DOHH2 (cell line): Measurements from ENCODE around the gene PGAP3.

ENCODE experiments used
- H3F3A ChIP-seq: fragments of 200-600 bp; sonication (generic), shearing (Covaris generic); 2 replicates; pipeline ENCODE4 v1.6.0; 2016; ENCODE audit warnings: antibody characterized with exemption, mild to moderate bottlenecking; ENCODE audit not compliant: control insufficient read depth, insufficient read depth
- H3K27ac ChIP-seq: fragments of 200-600 bp; sonication (generic); 2 replicates; pipeline ENCODE4 v1.5.1; 2014; ENCODE audit warnings: low read depth, mild to moderate bottlenecking, low read length, moderate library complexity
- H3K27me3 ChIP-seq: fragments of 200-600 bp; sonication (generic); 2 replicates; pipeline ENCODE4 v1.6.1; 2014; ENCODE audit warnings: mild to moderate bottlenecking, low read length, mixed read lengths; ENCODE audit not compliant: control insufficient read depth
- H3K36me3 ChIP-seq: fragments of 200-600 bp; sonication (generic); 2 replicates; pipeline ENCODE4 v1.6.1; 2014; ENCODE audit warnings: mild to moderate bottlenecking, low read length, moderate library complexity, mixed read lengths; ENCODE audit not compliant: control insufficient read depth
- H3K4me1 ChIP-seq: fragments of 200-600 bp; sonication (generic); 2 replicates; pipeline ENCODE4 v1.6.1; 2014; ENCODE audit warnings: mild to moderate bottlenecking, low read length, mixed read lengths; ENCODE audit not compliant: control insufficient read depth
- H3K4me2 ChIP-seq: fragments of 200-600 bp; sonication (generic); 2 replicates; pipeline ENCODE4 v1.6.0; 2014; ENCODE audit warnings: mild to moderate bottlenecking, low read length, moderate library complexity
- H3K4me3 ChIP-seq: fragments of 200-600 bp; sonication (generic); 2 replicates; pipeline ENCODE4 v1.5.1; 2014; ENCODE audit warnings: mild to moderate bottlenecking, low read length, mixed read lengths
- H3K79me2 ChIP-seq: fragments of 200-600 bp; sonication (generic); 2 replicates; pipeline ENCODE4 v1.6.1; 2014; ENCODE audit warnings: mild to moderate bottlenecking, low read length, mixed read lengths; ENCODE audit not compliant: control insufficient read depth
- H3K9me2 ChIP-seq: fragments of 200-600 bp; sonication (generic); replicated peaks from 2 replicates; pipeline ENCODE4 v1.6.1; 2014; ENCODE audit warnings: mild to moderate bottlenecking, low read length, mixed read lengths; ENCODE audit not compliant: control insufficient read depth
- H3K9me3 ChIP-seq: fragments of 200-600 bp; sonication (generic); 2 replicates; pipeline ENCODE4 v1.6.1; 2014; ENCODE audit warnings: antibody characterized with exemption, low read length, mixed read lengths; ENCODE audit not compliant: control insufficient read depth, insufficient read depth
- H4K20me1 ChIP-seq: fragments of 200-600 bp; sonication (generic); 2 replicates; pipeline ENCODE4 v1.6.0; 2014; ENCODE audit warnings: low read depth, mild to moderate bottlenecking, antibody characterized with exemption, low read length, moderate library complexity; ENCODE audit not compliant: control insufficient read depth, insufficient read depth
- EZH2phosphoT487 ChIP-seq: fragments of 200-600 bp; sonication (generic); IDR thresholded peaks from 2 replicates; pipeline ENCODE4 v1.6.1; 2017; ENCODE audit warnings: borderline replicate concordance, mild to moderate bottlenecking, antibody characterized with exemption, low read length, moderate library complexity, mixed read lengths
- TF ChIP-seq, protein P1 (sequence below): fragments of 200-600 bp; sonication (generic); IDR thresholded peaks from one replicate; pipeline ENCODE4 v1.5.1; 2014; ENCODE audit warnings: antibody characterized with exemption, mild to moderate bottlenecking, low read depth, low read length; ENCODE audit not compliant: poor library complexity, severe bottlenecking

Gene PGAP3

DNA sequence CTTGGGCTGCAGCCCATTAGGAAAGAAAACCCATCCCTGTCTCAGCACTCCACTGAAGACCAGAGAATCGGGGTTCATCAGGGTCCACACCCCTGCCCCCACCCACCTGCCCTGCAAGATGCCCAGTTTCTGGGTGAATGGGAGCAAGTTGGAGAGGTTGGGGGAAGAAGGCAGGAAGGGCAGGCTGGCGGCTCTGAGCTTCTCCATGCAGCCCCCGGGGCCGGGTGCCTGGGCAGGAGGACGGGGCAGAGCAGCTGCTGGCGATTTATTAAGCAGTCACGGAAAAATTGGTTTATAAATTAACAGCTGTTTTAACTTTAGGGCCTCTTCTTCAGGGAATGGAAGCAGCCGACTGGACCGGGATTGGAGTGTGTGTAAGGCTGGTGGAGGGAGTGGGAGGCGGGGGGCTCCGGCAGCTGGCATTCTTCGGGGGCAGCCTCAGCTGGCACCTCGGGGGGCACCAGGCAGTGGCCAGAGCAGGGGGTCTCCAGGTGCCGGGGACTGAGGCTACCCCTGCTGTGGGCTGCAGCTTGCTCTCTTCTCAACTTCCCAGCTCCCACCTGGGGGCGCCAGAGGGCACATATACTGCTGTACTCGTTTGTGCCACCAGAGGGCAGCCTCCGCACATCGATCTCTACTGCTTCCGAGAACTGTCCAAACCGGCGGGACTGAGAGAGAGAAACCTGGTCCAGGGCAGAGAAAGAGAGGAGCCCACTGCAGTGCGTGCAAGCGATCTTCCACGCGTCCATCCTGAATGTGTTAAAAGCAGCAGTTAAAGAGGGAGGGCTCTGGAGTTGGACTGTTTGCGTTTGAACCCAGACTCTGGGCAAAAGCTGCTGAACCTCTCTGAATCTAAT lies 66.1 kb downstream of the PGAP3 start:
- peak overlapping the region; percentile 78 for H3K4me2 ChIP-seq
- peaks cover 40% of the 10 kb centered on the region for H3K4me1 ChIP-seq
- no peaks in the 10 kb centered on the region for H3K79me2 ChIP-seq
- H3K27ac ChIP-seq, result no peak overlapping the region; the same call in 1 of the 2 replicates
- no peaks in the 10 kb centered on the region for H4K20me1 ChIP-seq
- H3K9me2 ChIP-seq, result no peaks in the 10 kb centered on the region
- H3K36me3 ChIP-seq, result no peaks in the 10 kb centered on the region
- H3F3A ChIP-seq, result peaks cover 11% of the 10 kb centered on the region
- H3K27me3 ChIP-seq, result peaks cover 18% of the 10 kb centered on the region
- H3K4me3 ChIP-seq, result peak overlapping the region; percentile 57
- no peak; the same call in 1 of the 2 replicates for TF ChIP-seq EZH2phosphoT487
- TF ChIP-seq, protein P1, sequence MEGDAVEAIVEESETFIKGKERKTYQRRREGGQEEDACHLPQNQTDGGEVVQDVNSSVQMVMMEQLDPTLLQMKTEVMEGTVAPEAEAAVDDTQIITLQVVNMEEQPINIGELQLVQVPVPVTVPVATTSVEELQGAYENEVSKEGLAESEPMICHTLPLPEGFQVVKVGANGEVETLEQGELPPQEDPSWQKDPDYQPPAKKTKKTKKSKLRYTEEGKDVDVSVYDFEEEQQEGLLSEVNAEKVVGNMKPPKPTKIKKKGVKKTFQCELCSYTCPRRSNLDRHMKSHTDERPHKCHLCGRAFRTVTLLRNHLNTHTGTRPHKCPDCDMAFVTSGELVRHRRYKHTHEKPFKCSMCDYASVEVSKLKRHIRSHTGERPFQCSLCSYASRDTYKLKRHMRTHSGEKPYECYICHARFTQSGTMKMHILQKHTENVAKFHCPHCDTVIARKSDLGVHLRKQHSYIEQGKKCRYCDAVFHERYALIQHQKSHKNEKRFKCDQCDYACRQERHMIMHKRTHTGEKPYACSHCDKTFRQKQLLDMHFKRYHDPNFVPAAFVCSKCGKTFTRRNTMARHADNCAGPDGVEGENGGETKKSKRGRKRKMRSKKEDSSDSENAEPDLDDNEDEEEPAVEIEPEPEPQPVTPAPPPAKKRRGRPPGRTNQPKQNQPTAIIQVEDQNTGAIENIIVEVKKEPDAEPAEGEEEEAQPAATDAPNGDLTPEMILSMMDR, result peak; percentile 100
- no peaks in the 10 kb centered on the region for H3K9me3 ChIP-seq
